CD4-positive, alpha-beta T cell treated with Interleukin-21 for 1 hour (primary cell): Measurements from ENCODE around the gene HHLA2.
"Not testable (repeated sequence)": the region's sequence is repeated elsewhere in the genome, so short reads cannot be mapped to it uniquely, and the experiment has no call there.

ENCODE experiments used
- DNase-seq: peaks from one replicate; pipeline ENCODE4 v3.0.0-alpha.2; 2020

The HHLA2 gene, protein sequence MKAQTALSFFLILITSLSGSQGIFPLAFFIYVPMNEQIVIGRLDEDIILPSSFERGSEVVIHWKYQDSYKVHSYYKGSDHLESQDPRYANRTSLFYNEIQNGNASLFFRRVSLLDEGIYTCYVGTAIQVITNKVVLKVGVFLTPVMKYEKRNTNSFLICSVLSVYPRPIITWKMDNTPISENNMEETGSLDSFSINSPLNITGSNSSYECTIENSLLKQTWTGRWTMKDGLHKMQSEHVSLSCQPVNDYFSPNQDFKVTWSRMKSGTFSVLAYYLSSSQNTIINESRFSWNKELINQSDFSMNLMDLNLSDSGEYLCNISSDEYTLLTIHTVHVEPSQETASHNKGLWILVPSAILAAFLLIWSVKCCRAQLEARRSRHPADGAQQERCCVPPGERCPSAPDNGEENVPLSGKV

DNA sequence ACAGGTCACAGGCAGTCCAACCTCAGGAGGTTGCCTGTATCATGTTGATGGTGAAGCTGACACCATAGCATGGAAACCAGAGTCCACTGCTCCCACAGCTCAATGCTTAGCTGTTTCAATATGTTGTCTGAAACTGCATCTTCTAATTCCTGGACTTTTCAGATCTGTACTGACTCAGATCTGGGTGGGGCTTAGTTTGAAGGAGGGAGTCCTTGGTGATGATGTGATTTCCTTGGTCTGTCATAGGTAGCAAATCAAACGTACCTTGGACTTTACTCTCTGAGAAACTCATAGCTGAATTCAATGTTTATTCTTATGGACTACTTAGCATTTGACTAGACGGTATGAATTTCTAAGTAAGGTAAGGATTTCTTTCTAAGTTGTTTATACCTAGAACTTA, at the start of gene HHLA2:
TSS of gene HHLA2 (plus strand) at position 310 of the 400 bp plus-strand sequence. CDS start 55,266 bp downstream, outside the sequence.
- no peak for DNase-seq

DNA sequence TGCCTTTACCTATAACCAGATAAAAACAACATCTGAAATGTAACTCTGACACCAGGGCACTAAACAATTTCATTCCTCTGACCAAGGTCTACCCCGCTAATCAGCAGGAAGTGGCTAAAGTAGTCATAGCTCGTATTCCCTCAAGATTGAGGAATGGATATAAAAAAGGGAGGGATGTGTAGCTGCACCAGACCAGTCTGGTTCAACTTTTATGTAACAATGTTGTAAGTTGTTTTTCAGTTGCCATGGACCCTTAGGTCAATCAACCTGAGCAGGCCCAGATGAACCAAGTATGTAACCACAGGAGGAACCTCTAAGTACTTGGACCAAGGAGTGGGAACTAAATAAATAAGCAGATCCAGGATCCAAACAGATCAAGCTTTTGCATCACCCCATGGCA, 45.7 kb upstream of the HHLA2 start:
- DNase-seq: no peak

DNA sequence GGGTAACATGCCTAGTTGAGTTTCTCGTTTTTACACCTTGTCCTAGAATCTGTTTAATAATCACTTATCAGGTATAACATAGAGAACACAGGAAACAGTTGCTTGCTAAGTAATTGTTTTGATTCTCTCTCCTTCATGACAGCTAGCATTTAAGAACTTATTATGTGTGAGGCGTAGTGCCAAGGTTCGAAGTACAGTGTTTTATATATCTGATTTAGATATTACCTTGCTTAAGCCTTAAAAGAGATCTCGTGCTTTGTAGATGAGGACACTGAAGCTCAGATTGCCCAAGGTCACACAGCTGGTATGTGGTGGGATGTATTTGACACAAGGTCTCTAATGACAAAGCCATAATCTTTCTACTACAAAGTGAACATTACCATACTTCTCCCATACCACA, 45.1 kb upstream of the HHLA2 start:
- no peak for DNase-seq

DNA sequence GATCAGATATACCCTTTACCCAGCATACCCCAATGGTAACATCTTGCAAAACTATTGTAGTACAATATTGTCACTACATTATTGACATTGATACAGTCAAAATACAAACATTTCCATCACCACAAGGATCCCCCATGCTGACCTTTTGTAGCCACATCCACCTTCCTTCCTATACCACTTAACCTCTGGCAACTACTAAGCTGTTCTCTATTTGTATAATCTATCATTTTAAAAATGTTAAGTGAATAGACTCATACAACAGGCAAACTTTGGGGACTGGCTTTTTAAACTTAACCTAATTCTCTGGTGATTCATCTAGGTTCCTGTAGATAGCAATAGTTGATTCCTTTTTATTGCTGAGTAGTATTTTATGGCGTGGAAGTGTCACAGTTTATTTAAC, 44.5 kb upstream of the HHLA2 start:
- DNase-seq: no peak

DNA sequence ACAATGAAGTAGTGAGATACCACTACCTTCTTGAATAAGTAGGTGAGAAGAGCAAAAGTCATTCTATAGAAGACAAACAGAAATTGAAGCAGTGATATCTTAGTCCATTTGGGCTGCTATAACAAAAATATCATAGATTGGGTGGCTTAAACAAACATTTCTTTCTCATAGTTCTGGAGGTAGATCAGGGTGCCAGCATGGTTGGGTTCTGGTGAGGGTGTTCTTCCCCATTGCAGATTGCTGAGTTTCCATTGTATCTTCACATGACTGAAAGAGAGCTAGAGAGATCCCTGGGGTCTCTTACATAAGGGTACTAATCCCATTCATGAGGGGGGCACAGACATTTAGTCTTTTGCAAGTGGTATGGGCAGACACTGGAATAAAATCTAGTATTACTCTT, 41.2 kb upstream of the HHLA2 start:
- no peak for DNase-seq

DNA sequence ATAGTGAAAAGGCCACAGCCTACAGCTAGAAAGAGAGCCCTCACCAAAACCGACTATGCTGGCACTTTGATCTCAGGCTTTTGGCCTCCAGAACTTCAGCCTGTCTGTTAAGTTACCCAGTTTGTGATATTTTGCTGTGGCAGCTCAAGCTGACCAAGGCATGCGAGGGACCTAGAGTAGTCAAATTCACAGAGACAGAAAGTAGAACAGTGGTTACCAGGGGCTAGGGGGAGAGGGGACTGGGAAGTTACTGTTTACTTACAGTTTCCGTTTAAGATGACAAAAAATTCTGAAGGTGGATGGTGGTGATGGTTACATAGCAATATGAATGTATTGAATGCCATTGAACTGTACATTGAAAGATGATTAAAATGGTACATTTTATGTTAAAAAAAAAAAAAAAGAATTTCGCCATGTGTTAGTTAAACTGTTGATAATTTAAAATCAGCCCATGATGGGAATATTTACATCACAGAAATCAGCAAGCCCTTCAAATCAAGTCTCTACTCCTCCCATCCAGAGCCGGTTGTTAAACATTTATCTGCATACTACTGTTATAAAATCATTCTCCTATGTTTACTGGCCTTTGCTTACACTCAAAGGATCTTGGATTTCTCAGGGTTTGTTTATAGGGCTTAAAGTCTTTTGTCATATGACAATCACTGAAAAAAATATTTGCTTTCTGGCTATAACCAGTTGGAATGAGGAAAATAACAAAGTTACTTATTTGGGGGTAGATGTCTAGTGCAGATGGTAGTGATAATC, 31.6 kb upstream of the HHLA2 start:
- not testable (repeated sequence) for DNase-seq

DNA sequence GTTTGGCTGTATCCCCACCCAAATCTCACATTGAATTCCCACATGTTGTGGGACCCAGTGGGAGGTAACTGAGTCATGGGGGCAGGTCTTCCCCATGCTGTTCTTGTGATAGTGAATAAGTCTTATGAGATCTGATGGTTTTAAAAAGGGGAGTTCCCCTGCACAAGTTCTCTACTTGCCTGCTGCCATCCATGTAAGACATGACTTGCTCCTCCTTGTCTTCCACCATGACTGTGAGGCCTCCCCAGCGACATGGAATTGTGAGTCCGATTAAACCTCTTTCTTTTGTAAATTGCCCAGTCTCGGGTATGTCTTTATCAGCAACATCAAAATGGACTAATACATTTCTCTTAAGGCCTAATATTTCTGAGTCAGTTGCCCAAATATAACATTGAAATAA, 28.1 kb upstream of the HHLA2 start:
- not testable (repeated sequence) for DNase-seq

DNA sequence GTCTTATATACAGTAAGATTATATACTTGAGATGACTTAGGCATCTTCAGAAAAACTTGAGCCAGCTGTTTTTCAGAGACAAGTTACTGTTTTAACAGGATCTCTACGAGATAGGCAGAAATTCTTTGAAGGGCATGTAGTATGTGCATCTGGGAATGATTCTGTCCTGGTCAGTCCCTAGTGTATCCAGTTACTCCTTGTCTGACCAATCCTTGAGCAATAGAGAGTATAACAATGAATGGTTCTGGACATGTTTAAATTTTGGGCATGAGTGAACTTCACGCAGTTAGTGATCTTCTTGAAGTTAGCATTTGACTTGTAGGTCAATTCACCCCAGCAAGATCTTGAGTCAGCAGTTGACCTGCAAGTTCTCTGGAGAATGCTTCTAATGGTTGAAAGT, 24.7 kb upstream of the HHLA2 start:
- no peak for DNase-seq

DNA sequence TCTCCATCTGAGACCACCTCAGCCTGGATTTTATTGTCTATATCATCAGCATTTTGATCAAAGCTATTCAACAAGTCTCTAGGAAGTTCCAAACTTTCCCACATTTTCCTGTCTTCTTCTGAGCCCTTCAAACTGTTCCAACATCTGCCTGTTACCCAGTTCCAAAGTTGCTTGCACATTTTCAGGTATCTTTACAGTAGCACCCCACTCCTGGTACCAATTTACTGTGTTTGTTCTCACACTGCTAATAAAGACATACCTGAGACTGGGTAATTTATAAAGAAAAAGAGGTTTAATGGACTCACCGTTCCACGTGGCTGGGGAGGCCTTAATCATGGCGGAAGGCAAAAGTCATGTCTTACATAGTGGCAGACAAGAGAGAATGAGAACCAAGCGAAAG, 17.3 kb upstream of the HHLA2 start:
- not testable (repeated sequence) for DNase-seq

DNA sequence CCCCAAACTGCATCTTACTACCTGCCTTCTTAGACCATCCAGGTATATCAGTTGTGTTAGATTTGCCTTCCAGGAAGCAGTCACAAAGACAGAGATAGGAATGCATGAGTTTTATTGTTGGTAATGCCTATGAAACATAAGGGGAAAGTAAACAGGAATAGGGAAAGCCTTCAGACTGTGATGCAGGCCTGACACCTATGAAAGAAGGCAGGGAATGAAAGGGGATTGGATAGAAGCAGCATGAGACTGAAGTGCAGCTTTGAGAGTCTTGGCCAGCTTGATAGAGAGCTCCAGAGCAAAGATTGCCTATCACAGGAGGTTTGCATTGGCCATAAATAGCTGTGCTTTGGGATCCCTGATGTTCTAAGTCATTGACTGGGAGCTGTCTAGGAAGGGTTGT, 15.9 kb upstream of the HHLA2 start:
- no peak for DNase-seq

DNA sequence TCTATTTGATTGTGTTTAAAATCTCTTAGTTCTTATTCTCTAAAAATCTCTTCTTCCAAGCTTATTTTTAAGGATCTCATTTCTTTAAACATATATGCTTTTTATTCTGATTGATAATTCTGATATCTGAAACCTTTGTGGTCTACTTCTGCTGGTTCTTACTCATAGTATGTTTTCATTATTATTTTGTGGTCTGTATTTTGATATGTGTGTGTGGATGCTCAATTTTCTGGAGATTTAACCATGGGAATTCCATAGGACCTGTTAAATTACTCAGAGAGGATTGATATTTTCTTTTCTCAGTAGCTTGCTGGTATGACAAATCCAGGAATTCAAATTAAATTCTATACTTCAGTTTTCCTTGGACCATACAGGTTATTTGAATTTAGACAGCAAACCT, 14.7 kb upstream of the HHLA2 start:
- no peak for DNase-seq

DNA sequence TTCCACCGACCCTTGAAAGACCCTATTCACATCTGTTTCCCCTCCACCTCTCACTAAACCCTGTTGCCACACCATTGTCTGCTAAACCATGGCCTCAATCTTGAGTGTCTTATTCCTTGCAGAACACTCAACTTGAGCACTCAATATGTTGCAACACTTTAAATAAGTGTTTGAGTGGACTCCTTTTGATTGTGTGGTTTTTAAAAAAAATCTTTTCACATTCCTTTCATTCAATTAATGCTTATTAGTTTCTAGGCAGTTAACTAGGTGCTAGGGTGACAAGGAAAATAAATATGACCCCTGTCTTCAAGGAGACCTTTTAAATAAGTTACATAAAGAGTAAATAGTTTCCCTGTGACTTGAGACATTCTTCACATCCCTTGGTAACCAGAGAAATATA, 13.3 kb upstream of the HHLA2 start:
- DNase-seq: no peak

DNA sequence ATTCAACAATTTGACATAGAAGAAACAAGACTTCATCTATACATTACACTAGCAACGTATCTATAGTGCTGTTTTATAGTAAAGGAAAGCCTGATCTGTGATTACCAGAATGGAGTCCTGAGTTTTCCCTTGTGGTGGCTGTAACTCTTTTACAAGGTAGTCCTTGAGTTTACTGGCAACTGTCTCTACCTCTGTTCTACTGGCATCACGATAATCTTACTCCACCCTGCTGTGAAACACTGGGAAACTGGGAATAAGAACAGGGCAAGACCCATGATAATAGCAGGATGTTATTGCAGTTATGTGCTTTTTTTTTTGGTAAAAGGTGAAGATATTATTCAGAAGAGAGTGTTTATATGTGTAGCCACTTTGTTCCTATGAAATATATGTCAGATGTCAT, 12.4 kb upstream of the HHLA2 start:
- no peak for DNase-seq

DNA sequence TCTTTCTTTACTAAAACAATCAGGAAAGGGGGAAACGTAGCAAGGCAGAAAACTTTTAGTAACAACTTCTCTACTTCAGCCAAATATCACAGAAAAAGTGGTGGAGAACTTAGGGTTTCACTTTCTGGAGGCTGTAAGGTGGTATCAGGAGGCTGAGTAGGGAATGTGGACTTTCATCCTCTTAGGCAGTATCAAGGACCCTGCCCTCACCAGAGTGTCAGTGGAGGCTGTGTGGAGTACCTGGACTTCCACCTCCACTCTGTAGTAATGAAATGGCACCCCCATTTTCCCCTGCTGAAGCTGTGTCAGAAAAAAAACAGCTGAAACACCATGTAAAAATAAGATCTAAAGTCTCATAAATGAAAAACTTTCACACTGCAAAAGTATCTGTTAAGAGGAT, 11.2 kb upstream of the HHLA2 start:
- DNase-seq: no peak

DNA sequence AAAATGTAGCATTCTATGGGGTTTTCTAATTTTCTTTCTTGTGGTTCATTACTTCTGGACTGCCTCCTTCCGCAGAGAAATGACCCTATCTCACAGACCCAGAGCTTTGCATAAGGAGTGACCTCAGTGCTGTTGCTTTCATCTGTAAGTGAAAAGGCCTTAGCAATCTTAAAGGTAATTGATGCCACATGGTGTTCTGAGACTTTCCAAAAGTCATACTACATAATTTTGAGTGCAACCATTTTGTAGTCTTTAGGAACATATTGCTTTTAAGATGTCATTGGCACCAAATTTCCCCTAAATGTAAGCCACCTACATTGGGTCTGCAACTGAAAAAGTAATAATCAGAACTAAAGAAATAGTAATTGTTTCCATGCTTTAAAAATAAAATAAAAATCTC, 9.2 kb upstream of the HHLA2 start:
- DNase-seq: no peak

DNA sequence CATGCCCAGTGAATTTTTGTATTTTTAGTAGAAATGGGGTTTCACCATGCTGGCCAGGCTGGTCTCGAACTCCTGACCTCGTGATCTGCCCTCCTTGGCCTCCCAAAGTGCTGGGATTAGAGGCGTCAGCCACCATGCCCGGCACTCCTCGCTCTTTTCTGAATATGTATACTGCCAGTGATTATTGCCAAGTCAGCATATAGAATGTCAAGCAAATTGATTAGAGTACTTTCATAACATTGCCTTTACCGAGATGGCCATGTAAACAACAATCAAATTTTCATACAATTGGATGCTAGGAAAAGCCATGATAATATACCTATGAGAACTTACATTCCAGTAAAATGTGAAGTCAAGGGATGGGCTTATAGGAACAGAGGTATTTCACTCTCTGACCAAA, 8.2 kb upstream of the HHLA2 start:
- not testable (repeated sequence) for DNase-seq

DNA sequence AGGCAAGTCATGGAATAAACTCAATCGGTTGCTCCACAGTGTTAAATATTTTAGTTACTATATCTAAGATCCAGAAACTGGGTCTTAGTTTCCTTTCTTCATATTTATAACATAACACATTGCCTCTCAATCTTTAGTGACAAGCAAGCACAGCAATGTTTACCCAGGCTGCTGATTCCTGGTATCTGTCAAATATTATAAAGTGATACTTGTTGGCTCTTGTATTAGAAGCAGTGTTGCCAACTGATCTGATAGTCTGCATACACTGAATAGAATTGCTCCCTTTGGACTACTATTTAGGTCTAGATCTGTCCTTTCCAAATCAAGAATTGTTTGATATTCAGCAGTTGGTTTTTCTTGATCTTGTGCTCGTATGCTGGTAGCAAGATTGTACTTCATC, 7.2 kb upstream of the HHLA2 start:
- DNase-seq: no peak

DNA sequence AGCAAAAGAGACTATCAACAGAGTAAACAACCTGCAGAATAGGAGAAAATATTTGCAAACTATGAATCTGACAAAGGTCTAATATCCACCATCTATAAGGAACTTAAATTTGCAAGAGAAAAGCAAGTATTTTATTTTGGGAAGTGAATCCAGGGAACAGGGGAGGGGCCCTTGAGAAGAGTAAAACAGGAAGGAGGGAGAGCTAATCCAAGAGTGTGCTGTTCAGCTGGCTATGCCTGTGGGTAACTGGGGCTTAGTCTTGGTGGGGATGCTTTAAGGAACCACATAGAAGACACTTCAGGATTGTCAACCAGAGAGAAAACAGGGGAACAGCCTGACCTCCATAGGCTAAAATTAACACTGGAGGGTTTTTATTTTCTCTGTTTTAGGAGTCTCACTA, 3.9 kb upstream of the HHLA2 start:
- no peak for DNase-seq

DNA sequence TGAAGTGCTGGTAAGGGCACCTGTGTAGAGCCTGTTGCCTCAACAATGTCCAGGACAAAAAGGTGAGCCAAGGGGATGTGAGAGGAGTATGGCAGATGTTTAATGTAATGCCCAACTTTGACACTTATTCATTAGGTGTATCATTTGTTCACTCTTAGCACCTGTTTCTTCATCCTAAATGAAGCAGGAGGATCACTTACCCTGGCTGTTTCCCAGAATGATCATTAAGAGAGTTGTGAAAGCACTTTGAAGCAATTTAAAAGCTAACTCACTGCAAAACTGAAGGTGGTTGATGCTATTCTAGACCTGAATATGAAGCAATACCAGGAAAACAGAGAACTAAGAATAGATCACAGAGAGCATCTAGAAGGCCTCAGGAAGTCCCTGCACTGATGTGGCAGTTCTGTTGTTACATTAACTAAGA, 3.4 kb upstream of the HHLA2 start:
- peak; percentile 25 for DNase-seq

DNA sequence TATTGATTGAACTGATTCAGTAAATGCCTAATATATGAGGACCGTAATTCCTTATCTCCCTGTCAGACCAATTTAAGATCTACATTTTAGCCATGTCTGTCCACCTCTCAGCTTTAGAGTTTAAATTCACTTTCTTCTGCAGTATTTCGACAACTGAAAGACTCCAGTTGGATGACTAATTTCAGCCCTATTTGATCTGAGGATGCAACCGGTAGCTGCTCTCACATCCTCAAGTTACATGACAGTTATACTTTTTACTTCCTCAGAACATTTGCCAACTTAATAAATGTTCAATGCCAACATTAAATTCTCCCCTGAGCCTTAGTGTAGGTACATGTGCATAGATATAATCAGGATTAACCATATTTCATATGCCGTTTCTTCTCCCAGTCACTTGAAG, 2.5 kb upstream of the HHLA2 start:
- peak; percentile 17 for DNase-seq

DNA sequence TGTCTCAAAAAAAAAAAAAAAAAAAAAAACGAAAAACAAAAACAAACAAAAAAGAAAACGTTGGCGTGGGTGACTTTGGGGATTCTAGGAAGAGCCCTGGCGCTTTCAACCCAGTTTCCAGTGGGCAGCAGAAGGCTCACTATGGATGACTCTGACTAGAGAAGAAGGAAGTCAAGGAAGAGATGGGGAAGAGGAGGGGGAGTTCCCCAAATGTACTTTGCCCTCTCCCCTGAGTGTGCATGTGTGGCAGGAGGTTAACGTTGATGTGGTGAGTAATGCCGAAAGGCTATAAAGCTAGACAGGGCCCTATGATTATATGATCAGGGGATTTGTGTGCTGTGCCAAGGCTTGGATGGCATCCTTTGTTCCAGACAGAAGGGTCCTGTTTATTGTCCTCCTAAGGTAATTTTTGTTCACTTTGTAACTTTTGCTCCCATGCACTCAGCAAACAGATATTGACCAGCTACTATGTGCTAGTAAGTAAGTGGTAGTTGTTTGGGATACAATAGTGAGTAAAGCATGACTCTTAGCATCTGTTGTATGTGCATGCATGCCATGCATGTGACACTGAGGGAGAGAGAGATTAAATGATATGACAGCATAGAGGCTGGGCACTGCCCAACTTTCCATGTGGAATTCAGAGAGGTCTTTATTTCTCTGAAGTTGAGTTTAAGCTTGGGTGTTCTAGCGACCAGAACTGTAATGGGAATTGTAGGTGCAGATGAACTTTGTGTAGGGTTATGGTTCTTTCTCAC, 750 bp upstream of the HHLA2 start:
- no peak for DNase-seq

DNA sequence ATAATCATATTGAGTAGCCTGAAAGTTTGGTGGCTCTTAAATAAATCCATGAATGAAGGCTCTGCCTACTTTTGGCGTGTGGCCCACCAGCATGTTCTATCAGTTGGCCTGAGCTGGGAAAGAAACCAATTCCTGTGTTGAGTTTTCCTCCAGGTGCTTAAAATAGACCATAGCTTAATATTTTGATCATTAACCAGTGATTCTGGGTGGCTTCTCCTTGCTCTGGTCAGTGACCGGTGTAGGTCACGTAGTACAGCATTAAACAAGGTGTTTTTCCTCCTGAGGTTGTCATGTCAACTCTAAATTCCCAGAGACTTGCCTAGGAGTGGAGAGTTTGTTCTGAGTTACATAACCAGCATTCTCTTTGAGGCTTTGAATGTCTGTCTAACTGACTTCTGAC, 1.3 kb downstream of the HHLA2 start:
- DNase-seq: no peak

DNA sequence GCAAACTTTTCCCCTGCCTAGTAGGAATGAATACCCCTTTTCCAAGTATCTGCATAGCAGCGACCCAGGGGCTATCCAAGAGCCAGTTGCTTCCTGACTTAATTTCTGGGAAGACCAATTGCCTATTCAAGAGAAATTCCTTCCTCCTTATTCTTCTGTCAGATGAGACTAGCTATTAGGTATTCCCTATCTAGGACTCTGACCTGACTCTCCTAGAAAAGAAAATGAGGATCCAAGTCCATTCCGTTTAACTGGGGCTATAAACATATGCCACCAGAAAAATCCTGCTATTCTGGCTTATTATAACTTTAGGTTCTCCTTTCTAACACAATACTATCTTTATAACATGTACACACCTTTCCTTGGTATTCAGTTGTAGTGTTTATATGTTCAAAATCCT, 1.7 kb downstream of the HHLA2 start:
- DNase-seq: no peak
